Activated naive CD8-positive, alpha-beta T cell (primary cell): ENCODE measurements around the gene GPATCH2.
"Not testable (repeated sequence)": the region's sequence is repeated elsewhere in the genome, so short reads cannot be mapped to it uniquely, and the experiment has no call there.

Experiments
- H3K27ac Mint-ChIP-seq: one replicate; pipeline ENCODE4 v1.8.0; 2021; ENCODE audit warnings: mixed read lengths
- H3K27me3 Mint-ChIP-seq: one replicate; pipeline ENCODE4 v1.8.0; 2021; ENCODE audit warnings: mixed read lengths
- H3K36me3 Mint-ChIP-seq: one replicate; pipeline ENCODE4 v1.8.0; 2021; ENCODE audit warnings: mixed read lengths
- H3K4me1 Mint-ChIP-seq: one replicate; pipeline ENCODE4 v1.8.0; 2021; ENCODE audit warnings: low read depth, mixed read lengths
- H3K4me3 Mint-ChIP-seq: one replicate; pipeline ENCODE4 v1.8.0; 2021; ENCODE audit warnings: mild to moderate bottlenecking, mixed read lengths
- H3K9me3 Mint-ChIP-seq: one replicate; pipeline ENCODE4 v1.8.0; 2021; ENCODE audit warnings: low read depth, mixed read lengths

The GPATCH2 gene

GRCh38 chr1:217418269-217419193 is 212.4 kb downstream of the GPATCH2 start:
- peaks cover 9% of the 10 kb centered on the region for H3K27me3 Mint-ChIP-seq
- no peaks in the 10 kb centered on the region for H3K9me3 Mint-ChIP-seq
- no peak overlapping the region for H3K27ac Mint-ChIP-seq
- H3K4me1 Mint-ChIP-seq: no peaks in the 10 kb centered on the region
- H3K4me3 Mint-ChIP-seq: no peak overlapping the region
- H3K36me3 Mint-ChIP-seq: no peaks in the 10 kb centered on the region

GRCh38 chr1:217417363-217417762 is 213.5 kb downstream of the GPATCH2 start:
- Mint-ChIP-seq H3K27me3 (peaks cover 9% of the 10 kb centered on the region), H3K9me3 (no peaks in the 10 kb centered on the region), H3K4me1 (no peaks in the 10 kb centered on the region), H3K36me3 (no peaks in the 10 kb centered on the region), H3K4me3 (no peak overlapping the region), H3K27ac (no peak overlapping the region)

GRCh38 chr1:217407534-217408001 is 223.3 kb downstream of the GPATCH2 start:
- Mint-ChIP-seq H3K4me1 (no peaks in the 10 kb centered on the region), H3K4me3 (no peak overlapping the region), H3K36me3 (no peaks in the 10 kb centered on the region), H3K27ac (no peak overlapping the region), H3K9me3 (no peaks in the 10 kb centered on the region), H3K27me3 (no peaks in the 10 kb centered on the region)

- H3K27ac Mint-ChIP-seq: no peak overlapping the region
- no peaks in the 10 kb centered on the region for H3K36me3 Mint-ChIP-seq
- H3K27me3 Mint-ChIP-seq: no peaks in the 10 kb centered on the region
Measured at GRCh38 chr1:217403026-217403720, 227.7 kb downstream of the GPATCH2 start.

DNA sequence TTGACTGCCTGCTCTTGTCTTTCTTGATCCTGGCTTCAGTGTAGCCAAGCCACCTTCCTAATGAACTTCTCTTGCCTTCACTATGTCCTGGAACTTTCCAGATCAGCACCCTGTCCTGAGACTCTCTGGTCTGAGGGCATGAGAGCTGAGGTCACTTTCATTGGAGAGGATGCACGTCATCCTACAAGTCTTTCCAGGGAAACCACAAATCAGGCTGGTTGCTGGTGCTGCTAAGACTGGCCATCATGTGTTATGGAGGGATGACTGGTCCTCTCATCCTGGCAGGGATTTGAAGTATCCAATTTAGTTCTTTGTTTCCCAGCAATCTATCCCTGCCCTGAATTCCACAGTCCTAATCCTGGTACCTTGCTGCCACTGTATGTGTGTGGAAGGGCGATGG is 228.6 kb downstream of the GPATCH2 start:
- no peak overlapping the region for H3K4me3 Mint-ChIP-seq
- no peaks in the 10 kb centered on the region for H3K36me3 Mint-ChIP-seq
- H3K27ac Mint-ChIP-seq: no peak overlapping the region
- no peaks in the 10 kb centered on the region for H3K9me3 Mint-ChIP-seq
- H3K27me3 Mint-ChIP-seq: no peaks in the 10 kb centered on the region
- no peaks in the 10 kb centered on the region for H3K4me1 Mint-ChIP-seq

More at GRCh38 chr1:217403026-217403720, 227.7 kb downstream of the GPATCH2 start:
- Mint-ChIP-seq H3K4me3 (no peak overlapping the region), H3K4me1 (no peaks in the 10 kb centered on the region), H3K9me3 (no peaks in the 10 kb centered on the region)

DNA sequence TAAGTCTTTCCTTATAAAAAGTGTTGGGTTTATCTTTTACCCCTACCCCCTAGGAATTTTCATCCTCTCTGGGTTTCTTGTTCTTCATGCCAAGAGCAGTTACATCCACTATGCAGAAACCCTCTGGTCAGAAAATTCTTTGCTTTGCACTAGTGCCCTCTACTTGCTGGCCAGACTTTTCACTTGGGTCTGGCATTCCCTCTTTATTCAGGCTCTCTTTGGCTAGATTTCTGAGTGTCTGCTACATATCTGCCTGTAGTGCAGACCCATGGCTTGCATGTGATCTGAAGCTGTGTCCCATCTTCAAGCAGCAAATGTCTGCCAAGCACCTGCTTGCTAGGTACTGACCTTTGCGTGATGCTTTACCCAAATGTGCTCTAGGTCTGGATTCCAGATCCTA is 237.0 kb downstream of the GPATCH2 start:
- H3K4me3 Mint-ChIP-seq: no peak overlapping the region
- no peaks in the 10 kb centered on the region for H3K9me3 Mint-ChIP-seq
- H3K27ac Mint-ChIP-seq: no peak overlapping the region
- H3K4me1 Mint-ChIP-seq: no peaks in the 10 kb centered on the region
- peaks cover 4% of the 10 kb centered on the region for H3K27me3 Mint-ChIP-seq
- no peaks in the 10 kb centered on the region for H3K36me3 Mint-ChIP-seq

DNA sequence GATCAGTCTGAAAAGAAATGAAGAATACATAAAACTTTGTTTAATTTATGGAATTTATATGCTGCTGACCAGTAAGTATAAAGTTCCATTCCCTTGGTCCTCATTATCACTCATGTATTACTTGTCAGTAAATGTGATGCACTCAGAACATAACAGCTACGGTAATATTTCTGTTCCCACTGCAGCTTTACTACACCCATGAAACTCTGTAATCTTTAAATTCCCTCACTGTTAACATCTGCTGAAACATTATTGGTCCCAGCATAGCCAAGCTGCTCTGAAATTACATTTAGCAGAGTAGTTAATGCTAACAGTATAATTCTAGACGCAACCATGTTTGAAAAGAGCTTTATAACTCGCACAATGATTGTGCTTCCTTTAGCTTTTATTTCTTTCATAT is 238.4 kb downstream of the GPATCH2 start:
- H3K27me3 Mint-ChIP-seq: peaks cover 5% of the 10 kb centered on the region
- H3K36me3 Mint-ChIP-seq: no peaks in the 10 kb centered on the region
- H3K27ac Mint-ChIP-seq: no peak overlapping the region
- no peak overlapping the region for H3K4me3 Mint-ChIP-seq
- no peaks in the 10 kb centered on the region for H3K9me3 Mint-ChIP-seq
- no peaks in the 10 kb centered on the region for H3K4me1 Mint-ChIP-seq

GRCh38 chr1:217389895-217390294 is 241.0 kb downstream of the GPATCH2 start:
- Mint-ChIP-seq H3K4me1 (no peaks in the 10 kb centered on the region), H3K4me3 (no peak overlapping the region), H3K27ac (no peak overlapping the region), H3K9me3 (no peaks in the 10 kb centered on the region), H3K27me3 (peaks cover 5% of the 10 kb centered on the region), H3K36me3 (no peaks in the 10 kb centered on the region)

DNA sequence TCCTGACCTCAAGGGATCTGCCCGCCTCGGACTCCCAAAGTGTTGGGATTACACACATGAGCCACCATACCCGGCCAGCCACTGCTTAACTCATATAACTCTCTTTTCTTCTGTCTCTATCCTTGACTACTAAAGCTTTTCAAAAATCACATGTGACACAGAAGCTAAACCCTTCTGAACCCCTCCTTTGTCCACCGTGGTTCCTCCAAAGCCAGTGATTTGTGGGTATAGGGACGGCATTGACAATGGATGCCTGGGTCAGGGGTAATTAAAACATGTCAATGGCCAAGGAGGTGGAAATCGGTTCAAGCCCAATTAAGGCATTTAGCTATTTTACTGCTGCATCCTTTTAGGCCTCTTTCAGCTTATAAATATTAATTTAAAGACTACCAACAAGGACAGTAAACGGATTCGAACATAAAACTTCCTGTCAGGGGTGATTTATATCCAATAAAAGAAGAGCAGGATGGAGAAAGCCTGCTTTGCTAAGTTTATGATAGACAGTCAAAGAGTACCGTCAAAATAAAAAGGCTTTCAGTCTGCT is 242.3 kb downstream of the GPATCH2 start:
- no peaks in the 10 kb centered on the region for H3K4me1 Mint-ChIP-seq
- H3K27ac Mint-ChIP-seq: no peak overlapping the region
- no peak overlapping the region for H3K4me3 Mint-ChIP-seq
- peaks cover 5% of the 10 kb centered on the region for H3K27me3 Mint-ChIP-seq
- no peaks in the 10 kb centered on the region for H3K9me3 Mint-ChIP-seq
- H3K36me3 Mint-ChIP-seq: no peaks in the 10 kb centered on the region

DNA sequence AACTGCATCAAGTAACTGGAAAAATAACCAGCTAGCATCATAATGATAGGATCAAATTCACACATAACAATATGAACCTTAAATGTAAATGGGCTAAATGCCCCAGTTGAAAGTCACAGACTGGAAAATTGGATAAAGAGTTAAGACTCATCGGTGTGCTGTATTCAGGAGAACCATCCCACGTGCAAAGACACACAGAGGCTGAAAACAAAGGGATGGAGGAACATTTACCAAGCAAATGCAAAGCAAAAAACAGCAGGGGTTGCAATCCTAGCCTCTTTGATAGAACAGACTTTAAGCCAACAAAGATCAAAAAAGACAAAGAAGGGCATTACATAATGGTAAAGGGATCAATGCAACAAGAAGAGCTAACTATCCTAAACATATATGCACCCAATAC is 249.1 kb downstream of the GPATCH2 start:
- H3K27ac Mint-ChIP-seq, H3K36me3 Mint-ChIP-seq: not testable (repeated sequence)

GRCh38 chr1:217379804-217380203 is 251.1 kb downstream of the GPATCH2 start:
- not testable (repeated sequence) for H3K4me3 Mint-ChIP-seq, H3K4me1 Mint-ChIP-seq, H3K36me3 Mint-ChIP-seq, H3K27ac Mint-ChIP-seq, H3K27me3 Mint-ChIP-seq
- peaks cover 10% of the 10 kb centered on the region for H3K9me3 Mint-ChIP-seq

More for the DNA sequence above, 249.1 kb downstream of the GPATCH2 start:
- not testable (repeated sequence) for H3K4me1 Mint-ChIP-seq, H3K4me3 Mint-ChIP-seq, H3K27me3 Mint-ChIP-seq
- peaks cover 10% of the 10 kb centered on the region for H3K9me3 Mint-ChIP-seq

DNA sequence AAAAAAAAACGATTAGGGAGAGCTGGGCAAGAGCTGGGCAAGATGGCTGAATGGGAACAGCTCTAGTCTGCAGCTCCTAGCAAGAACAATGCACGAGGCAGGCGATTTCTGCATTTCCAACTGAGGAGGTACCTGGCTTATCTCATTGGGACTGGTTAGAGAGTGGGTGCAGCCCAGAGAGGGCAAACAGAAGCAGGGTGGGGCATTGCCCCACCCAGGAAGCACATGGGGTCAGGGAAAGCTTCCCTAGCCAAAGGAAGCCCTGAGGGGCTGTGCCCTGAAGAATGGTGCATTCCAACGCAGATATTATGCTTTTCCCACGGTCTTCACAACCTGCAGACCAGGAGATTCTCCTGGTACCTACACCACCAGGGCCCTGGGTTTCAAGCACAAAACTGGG is 251.6 kb downstream of the GPATCH2 start:
- no peaks in the 10 kb centered on the region for H3K36me3 Mint-ChIP-seq
- peaks cover 10% of the 10 kb centered on the region for H3K9me3 Mint-ChIP-seq
- H3K27me3 Mint-ChIP-seq: peaks cover 2% of the 10 kb centered on the region
- H3K27ac Mint-ChIP-seq: no peak overlapping the region
- H3K4me3 Mint-ChIP-seq: no peak overlapping the region
- H3K4me1 Mint-ChIP-seq: no peaks in the 10 kb centered on the region
